Panc1 (cell line): ENCODE results near the gene CCDC146.
"Not testable (repeated sequence)": the region's sequence is repeated elsewhere in the genome, so short reads cannot be mapped to it uniquely, and the experiment has no call there.

Experiments used
- POLR2AphosphoS5 ChIP-seq: IDR thresholded peaks from 2 replicates; pipeline ENCODE4 v1.6.1; 2012; ENCODE audit warnings: mild to moderate bottlenecking, low read depth, low read length, moderate library complexity
- REST ChIP-seq, 2 experiments: IDR thresholded peaks; 2 replicates each; pipeline ENCODE4 v1.6.1; 2011 to 2012; ENCODE audit warnings: low read depth in 2 of 2, control low read depth in 1 of 2, low read length in 1 of 2, mild to moderate bottlenecking in 1 of 2, moderate library complexity in 1 of 2; ENCODE audit not compliant: insufficient read depth in 1 of 2
- SIN3A ChIP-seq: IDR thresholded peaks from 2 replicates; pipeline ENCODE4 v1.6.1; 2012; ENCODE audit warnings: low read depth, mild to moderate bottlenecking, low read length, moderate library complexity, borderline replicate concordance; ENCODE audit not compliant: insufficient read depth
- TCF7L2 ChIP-seq: IDR thresholded peaks from 2 replicates; pipeline ENCODE4 v1.6.1; 2011; ENCODE audit warnings: mild to moderate bottlenecking, low read depth, low read length, inconsistent platforms
- TF ChIP-seq, protein P1 (sequence below): fragments of 450-650 bp; IDR thresholded peaks from 2 replicates; pipeline ENCODE4 v1.5.1; 2017; ENCODE audit warnings: mild to moderate bottlenecking

GRCh38 chr7:77079112-77079511, 43.3 kb upstream of the CCDC146 start:
- TF ChIP-seq, protein P1, sequence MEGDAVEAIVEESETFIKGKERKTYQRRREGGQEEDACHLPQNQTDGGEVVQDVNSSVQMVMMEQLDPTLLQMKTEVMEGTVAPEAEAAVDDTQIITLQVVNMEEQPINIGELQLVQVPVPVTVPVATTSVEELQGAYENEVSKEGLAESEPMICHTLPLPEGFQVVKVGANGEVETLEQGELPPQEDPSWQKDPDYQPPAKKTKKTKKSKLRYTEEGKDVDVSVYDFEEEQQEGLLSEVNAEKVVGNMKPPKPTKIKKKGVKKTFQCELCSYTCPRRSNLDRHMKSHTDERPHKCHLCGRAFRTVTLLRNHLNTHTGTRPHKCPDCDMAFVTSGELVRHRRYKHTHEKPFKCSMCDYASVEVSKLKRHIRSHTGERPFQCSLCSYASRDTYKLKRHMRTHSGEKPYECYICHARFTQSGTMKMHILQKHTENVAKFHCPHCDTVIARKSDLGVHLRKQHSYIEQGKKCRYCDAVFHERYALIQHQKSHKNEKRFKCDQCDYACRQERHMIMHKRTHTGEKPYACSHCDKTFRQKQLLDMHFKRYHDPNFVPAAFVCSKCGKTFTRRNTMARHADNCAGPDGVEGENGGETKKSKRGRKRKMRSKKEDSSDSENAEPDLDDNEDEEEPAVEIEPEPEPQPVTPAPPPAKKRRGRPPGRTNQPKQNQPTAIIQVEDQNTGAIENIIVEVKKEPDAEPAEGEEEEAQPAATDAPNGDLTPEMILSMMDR: not testable (repeated sequence)
- TF ChIP-seq SIN3A; REST (IDR thresholded peaks at IDR 0.05; ENCODE audit: insufficient read depth in 1 of 2, low read depth in 2 of 2, low read length in 1 of 2); POLR2AphosphoS5; TCF7L2: not testable (repeated sequence)
